Effector memory CD8-positive, alpha-beta T cell (primary cell): Measurements from ENCODE around the gene PHRF1.

ENCODE experiments used
- ATAC-seq: fragments of 150-1000 bp; cut with Tn5 transposase; replicated peaks from 2 replicates; pipeline ENCODE4 v1.10.0; 2021; ENCODE audit warnings: mild to moderate bottlenecking, moderate library complexity
- DNase-seq, 3 experiments: peaks; one replicate each; pipeline ENCODE4 v3.0.0; 2021
- H3K27ac Mint-ChIP-seq, 2 donors: one replicate each; pipeline ENCODE4 v1.8.0; 2022; ENCODE audit warnings: mild to moderate bottlenecking in 2 of 2, mixed read lengths in 2 of 2, moderate library complexity in 2 of 2
- H3K27me3 Mint-ChIP-seq, 2 donors: one replicate each; pipeline ENCODE4 v1.8.0; 2022; ENCODE audit warnings: mixed read lengths in 2 of 2
- H3K36me3 Mint-ChIP-seq: one replicate; pipeline ENCODE4 v1.8.0; 2022; ENCODE audit warnings: mild to moderate bottlenecking, moderate library complexity, mixed read lengths; ENCODE audit not compliant: insufficient read depth
- H3K4me1 Mint-ChIP-seq, 2 donors: one replicate each; pipeline ENCODE4 v1.8.0; 2022; ENCODE audit warnings: low read depth in 2 of 2, mixed read lengths in 2 of 2
- H3K4me3 Mint-ChIP-seq, 2 donors: one replicate each; pipeline ENCODE4 v1.8.0; 2022; ENCODE audit warnings: mild to moderate bottlenecking in 2 of 2, mixed read lengths in 2 of 2, moderate library complexity in 2 of 2
- H3K9me3 Mint-ChIP-seq, 2 donors: one replicate each; pipeline ENCODE4 v1.8.0; 2022; ENCODE audit warnings: mixed read lengths in 2 of 2

The PHRF1 gene

DNA sequence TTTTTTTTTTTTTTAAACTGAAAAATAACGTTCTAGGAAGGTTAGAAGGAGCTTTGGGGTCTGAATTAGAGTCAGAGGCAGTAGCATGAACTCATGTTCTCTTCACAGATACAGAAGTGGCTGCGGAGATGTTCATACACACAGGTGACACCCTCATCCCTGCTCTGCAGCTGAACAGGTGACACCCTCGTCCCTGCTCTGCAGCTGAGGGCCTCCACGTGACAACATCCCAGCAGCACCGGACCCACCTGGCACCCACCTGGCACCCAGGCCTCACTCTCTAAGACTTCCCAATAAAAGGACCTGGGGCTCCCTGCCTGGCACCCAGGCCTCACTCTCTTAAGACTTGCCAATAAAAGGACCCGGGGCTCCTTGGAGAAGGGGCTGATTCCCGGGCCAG, 80.6 kb downstream of the PHRF1 start:
- Mint-ChIP-seq H3K4me1 (peaks cover 0 to 1% of the 10 kb centered on the region in 2 donors), H3K4me3 (no peak overlapping the region), H3K9me3 (no peaks in the 10 kb centered on the region), H3K27ac (no peak overlapping the region), H3K36me3 (peaks cover 13% of the 10 kb centered on the region), H3K27me3 (no peaks in the 10 kb centered on the region)
- no peak for ATAC-seq
- no peak for DNase-seq

DNA sequence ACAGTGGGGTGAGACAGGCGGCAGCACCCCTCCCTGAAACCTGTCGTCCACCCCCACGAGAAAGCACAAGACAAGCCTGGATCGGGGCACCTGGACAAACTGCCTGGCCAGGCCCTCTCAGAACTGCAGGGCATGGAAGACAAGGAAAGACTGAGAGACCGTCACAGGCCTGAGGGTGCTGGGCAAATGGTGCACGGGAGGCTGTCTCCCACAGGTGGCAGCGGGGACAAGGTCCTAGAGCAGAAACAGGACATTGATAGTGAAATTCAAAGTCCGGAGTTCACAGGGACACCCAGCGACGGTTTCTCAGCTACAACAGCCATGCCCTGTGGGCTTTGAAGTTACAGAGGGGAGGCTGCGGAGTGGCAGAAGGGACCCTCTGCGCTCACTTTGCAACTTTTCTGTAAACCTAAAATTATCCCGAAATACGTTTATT, 81.4 kb downstream of the PHRF1 start:
- Mint-ChIP-seq H3K36me3 (peaks cover 13% of the 10 kb centered on the region), H3K9me3 (no peaks in the 10 kb centered on the region), H3K4me1 (peaks cover 0 to 3% of the 10 kb centered on the region in 2 donors), H3K4me3 (no peak overlapping the region), H3K27ac (no peak overlapping the region), H3K27me3 (no peaks in the 10 kb centered on the region)
- DNase-seq = no peak
- no peak for ATAC-seq

DNA sequence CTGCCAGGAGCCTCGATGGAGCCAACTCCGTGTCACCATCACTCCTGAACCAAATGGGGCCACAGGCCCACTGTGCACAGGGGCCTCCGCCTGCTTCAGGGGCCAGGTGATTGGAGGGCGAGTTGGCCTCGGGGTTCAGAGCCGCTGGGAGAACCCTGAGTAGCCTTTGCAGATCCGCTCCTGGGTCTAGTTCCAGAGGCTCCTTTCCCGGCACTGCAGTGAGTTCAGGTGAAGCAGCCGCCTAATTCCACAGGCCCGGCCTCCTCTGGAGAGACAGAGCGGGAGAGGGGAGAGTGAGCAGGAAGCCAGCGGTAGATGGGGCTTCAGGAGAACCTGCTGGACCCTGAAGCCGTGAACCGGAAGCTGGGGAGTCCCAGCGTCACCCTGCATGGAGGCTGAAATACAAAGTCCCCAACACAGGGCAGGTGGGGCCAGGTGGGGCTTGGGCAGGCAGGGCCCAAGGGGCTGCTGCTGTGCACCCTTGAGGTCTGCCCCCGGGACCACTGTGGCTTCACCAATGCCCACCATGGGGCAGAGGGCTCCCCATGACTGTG, 83.3 kb downstream of the PHRF1 start:
- no peaks in the 10 kb centered on the region for H3K27me3 Mint-ChIP-seq
- H3K4me1 Mint-ChIP-seq = peaks cover 0 to 5% of the 10 kb centered on the region in 2 donors
- no peak for DNase-seq
- peaks cover 17% of the 10 kb centered on the region for H3K36me3 Mint-ChIP-seq
- ATAC-seq = no peak
- H3K27ac Mint-ChIP-seq = no peak overlapping the region
- no peaks in the 10 kb centered on the region for H3K9me3 Mint-ChIP-seq
- H3K4me3 Mint-ChIP-seq = no peak overlapping the region

DNA sequence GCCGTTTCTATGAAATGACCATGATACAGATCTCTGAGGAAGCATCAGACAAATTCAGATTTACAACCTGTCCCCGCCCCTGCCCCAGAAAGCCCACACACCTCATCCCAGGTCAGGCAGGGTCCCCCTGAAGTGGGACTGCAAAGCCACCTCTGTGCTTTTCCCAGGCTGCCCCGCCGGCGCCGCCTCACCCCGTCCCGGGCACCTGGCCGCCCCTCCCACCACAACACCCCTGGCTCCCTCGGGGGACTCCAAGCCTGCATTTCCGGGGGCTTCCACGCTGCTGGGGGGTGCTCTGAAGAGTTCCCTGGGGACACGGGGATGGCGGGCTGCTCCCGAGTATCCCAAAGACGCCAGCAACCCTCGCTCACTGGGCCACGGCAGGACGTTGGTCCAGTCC, 84.0 kb downstream of the PHRF1 start:
- H3K4me3 Mint-ChIP-seq = no peak overlapping the region
- H3K36me3 Mint-ChIP-seq = peaks cover 17% of the 10 kb centered on the region
- H3K4me1 Mint-ChIP-seq = peaks cover 0 to 5% of the 10 kb centered on the region in 2 donors

DNA sequence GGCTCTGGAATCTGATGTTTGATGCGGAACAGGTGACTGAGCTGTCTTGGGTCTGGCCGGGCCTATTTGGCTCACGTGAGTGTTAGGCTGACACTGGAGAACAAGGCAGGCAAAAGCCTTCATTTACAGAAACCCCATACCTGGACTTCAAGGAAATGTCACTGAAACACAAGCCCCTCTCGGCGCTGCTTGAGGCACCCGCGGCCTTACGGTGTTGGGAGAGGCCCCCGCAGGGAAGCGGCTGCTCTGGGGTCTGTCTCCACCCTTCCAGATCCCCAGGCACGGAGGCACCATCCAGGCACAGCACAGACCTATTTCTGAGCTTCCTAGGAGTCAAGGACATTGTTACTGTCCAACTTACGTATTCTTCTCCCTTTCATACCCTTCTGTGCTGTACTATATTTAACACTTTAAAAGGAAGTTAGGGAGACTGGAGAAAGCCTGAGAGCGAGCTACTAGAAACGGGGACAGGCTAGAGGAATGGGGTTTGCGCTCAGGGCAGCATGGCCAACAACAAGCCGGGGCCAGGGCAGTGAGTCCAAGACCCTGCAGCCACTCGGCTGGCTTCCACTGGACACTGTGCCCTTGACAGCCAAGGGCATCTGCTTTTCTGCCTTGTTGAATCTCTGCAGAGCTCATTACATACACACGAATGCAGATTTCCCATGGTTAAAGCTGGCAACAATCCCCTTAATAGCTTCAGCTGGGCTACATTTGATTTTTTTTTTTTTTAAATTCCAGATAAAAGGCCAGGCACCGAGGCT, 84.6 kb downstream of the PHRF1 start:
- H3K27ac Mint-ChIP-seq = no peak overlapping the region
- peaks cover 17% of the 10 kb centered on the region for H3K36me3 Mint-ChIP-seq
- DNase-seq = no peak
- no peaks in the 10 kb centered on the region for H3K27me3 Mint-ChIP-seq
- no peak for ATAC-seq
- H3K4me3 Mint-ChIP-seq = no peak overlapping the region
- peaks cover 0 to 5% of the 10 kb centered on the region in 2 donors for H3K4me1 Mint-ChIP-seq
- no peaks in the 10 kb centered on the region for H3K9me3 Mint-ChIP-seq

More for the DNA sequence above, 84.0 kb downstream of the PHRF1 start:
- DNase-seq = no peak
- ATAC-seq = no peak
- Mint-ChIP-seq H3K27me3 (no peaks in the 10 kb centered on the region), H3K9me3 (no peaks in the 10 kb centered on the region), H3K27ac (no peak overlapping the region)
